ENCODE results near the gene ANKH.
A peak's percentile ranks its signal among the peaks of the same experiment; 100 is the strongest.

ANKH gene

GRCh38 chr5:14810928-14811572 is 60.5 kb downstream of the ANKH start:
- Histone ChIP-seq H3K79me2 (ENCODE audit: control insufficient read depth, low read length) (peaks cover 41% of the 10 kb centered on the region), H3K27ac (ENCODE audit: low read depth, low read length) (no peak overlapping the region)

GRCh38 chr5:14810282-14810681 is 61.3 kb downstream of the ANKH start:
- Histone ChIP-seq H3K27me3 (ENCODE audit: control insufficient read depth, low read length) (no peaks in the 10 kb centered on the region), H3K4me2 (ENCODE audit: low read length) (peak overlapping the region; percentile 2; the same call in 1 of the 2 replicates), H3K9me3 (ENCODE audit: control insufficient read depth, insufficient read depth, low read length) (no peaks in the 10 kb centered on the region), H3K9me2 (replicated peaks; ENCODE audit: control insufficient read depth, low read length) (no peaks in the 10 kb centered on the region), H3K4me1 (ENCODE audit: control insufficient read depth, low read length) (peaks cover 29% of the 10 kb centered on the region), H3K4me3 (ENCODE audit: low read length) (no peak overlapping the region), H3K27ac (ENCODE audit: low read depth, low read length) (no peak overlapping the region), H4K20me1 (ENCODE audit: control insufficient read depth, insufficient read depth, low read depth, low read length) (no peaks in the 10 kb centered on the region), H3K79me2 (ENCODE audit: control insufficient read depth, low read length) (peaks cover 34% of the 10 kb centered on the region), H3F3A (ENCODE audit: control insufficient read depth, insufficient read depth) (no peaks in the 10 kb centered on the region), H3K36me3 (ENCODE audit: control insufficient read depth, low read length) (peaks cover 7% of the 10 kb centered on the region)
- no peak for TF ChIP-seq EZH2phosphoT487 (IDR thresholded peaks at IDR 0.05; ENCODE audit: borderline replicate concordance, low read length)
- TF ChIP-seq, protein P1, sequence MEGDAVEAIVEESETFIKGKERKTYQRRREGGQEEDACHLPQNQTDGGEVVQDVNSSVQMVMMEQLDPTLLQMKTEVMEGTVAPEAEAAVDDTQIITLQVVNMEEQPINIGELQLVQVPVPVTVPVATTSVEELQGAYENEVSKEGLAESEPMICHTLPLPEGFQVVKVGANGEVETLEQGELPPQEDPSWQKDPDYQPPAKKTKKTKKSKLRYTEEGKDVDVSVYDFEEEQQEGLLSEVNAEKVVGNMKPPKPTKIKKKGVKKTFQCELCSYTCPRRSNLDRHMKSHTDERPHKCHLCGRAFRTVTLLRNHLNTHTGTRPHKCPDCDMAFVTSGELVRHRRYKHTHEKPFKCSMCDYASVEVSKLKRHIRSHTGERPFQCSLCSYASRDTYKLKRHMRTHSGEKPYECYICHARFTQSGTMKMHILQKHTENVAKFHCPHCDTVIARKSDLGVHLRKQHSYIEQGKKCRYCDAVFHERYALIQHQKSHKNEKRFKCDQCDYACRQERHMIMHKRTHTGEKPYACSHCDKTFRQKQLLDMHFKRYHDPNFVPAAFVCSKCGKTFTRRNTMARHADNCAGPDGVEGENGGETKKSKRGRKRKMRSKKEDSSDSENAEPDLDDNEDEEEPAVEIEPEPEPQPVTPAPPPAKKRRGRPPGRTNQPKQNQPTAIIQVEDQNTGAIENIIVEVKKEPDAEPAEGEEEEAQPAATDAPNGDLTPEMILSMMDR (IDR thresholded peaks at IDR 0.05; ENCODE audit: low read depth, low read length, poor library complexity, severe bottlenecking) = no peak

More at GRCh38 chr5:14810928-14811572, 60.5 kb downstream of the ANKH start:
- TF ChIP-seq, protein P1 (IDR thresholded peaks at IDR 0.05; ENCODE audit: low read depth, low read length, poor library complexity, severe bottlenecking) = no peak
- TF ChIP-seq EZH2phosphoT487 (IDR thresholded peaks at IDR 0.05; ENCODE audit: borderline replicate concordance, low read length) = no peak
- H3K27me3 ChIP-seq (ENCODE audit: control insufficient read depth, low read length) = no peaks in the 10 kb centered on the region
- H3F3A ChIP-seq (ENCODE audit: control insufficient read depth, insufficient read depth) = no peaks in the 10 kb centered on the region
- no peak overlapping the region for H3K4me2 ChIP-seq (ENCODE audit: low read length)
- H3K36me3 ChIP-seq (ENCODE audit: control insufficient read depth, low read length) = peaks cover 4% of the 10 kb centered on the region; the same call in 1 of the 2 replicates
- H3K9me2 ChIP-seq (replicated peaks; ENCODE audit: control insufficient read depth, low read length) = no peaks in the 10 kb centered on the region
- no peaks in the 10 kb centered on the region for H4K20me1 ChIP-seq (ENCODE audit: control insufficient read depth, insufficient read depth, low read depth, low read length)
- H3K4me3 ChIP-seq (ENCODE audit: low read length) = no peak overlapping the region
- no peaks in the 10 kb centered on the region for H3K9me3 ChIP-seq (ENCODE audit: control insufficient read depth, insufficient read depth, low read length)
- peaks cover 29% of the 10 kb centered on the region for H3K4me1 ChIP-seq (ENCODE audit: control insufficient read depth, low read length)

- Histone ChIP-seq H3K4me2 (ENCODE audit: low read length) (peak overlapping the region; percentile 2; the same call in 1 of the 2 replicates), H3K27ac (ENCODE audit: low read depth, low read length) (no peak overlapping the region), H4K20me1 (ENCODE audit: control insufficient read depth, insufficient read depth, low read depth, low read length) (no peaks in the 10 kb centered on the region), H3K36me3 (ENCODE audit: control insufficient read depth, low read length) (peaks cover 8% of the 10 kb centered on the region), H3F3A (ENCODE audit: control insufficient read depth, insufficient read depth) (no peaks in the 10 kb centered on the region), H3K4me3 (ENCODE audit: low read length) (no peak overlapping the region), H3K9me2 (replicated peaks; ENCODE audit: control insufficient read depth, low read length) (no peaks in the 10 kb centered on the region), H3K9me3 (ENCODE audit: control insufficient read depth, insufficient read depth, low read length) (no peaks in the 10 kb centered on the region), H3K27me3 (ENCODE audit: control insufficient read depth, low read length) (no peaks in the 10 kb centered on the region), H3K79me2 (ENCODE audit: control insufficient read depth, low read length) (peaks cover 27% of the 10 kb centered on the region), H3K4me1 (ENCODE audit: control insufficient read depth, low read length) (peaks cover 29% of the 10 kb centered on the region)
- no peak for TF ChIP-seq EZH2phosphoT487 (IDR thresholded peaks at IDR 0.05; ENCODE audit: borderline replicate concordance, low read length)
- TF ChIP-seq, protein P1 (IDR thresholded peaks at IDR 0.05; ENCODE audit: low read depth, low read length, poor library complexity, severe bottlenecking) = no peak
These were observed 62.0 kb downstream of the ANKH start for GRCh38 chr5:14809369-14810155.

Data from DOHH2 (cell line).